VCaP (cell line): Measurements from ENCODE around the gene TGFBI.
A peak's percentile ranks its signal among the peaks of the same experiment; 100 is the strongest.

Experiments
- H3K27ac ChIP-seq: fragments of 450-650 bp; 2 replicates; pipeline ENCODE4 v1.5.1; 2017
- TF ChIP-seq, protein P1 (sequence below): fragments of 450-650 bp; conservative IDR thresholded peaks from 2 replicates; pipeline ENCODE4 v1.5.1; 2017; ENCODE audit warnings: mild to moderate bottlenecking, moderate library complexity

TGFBI gene

DNA sequence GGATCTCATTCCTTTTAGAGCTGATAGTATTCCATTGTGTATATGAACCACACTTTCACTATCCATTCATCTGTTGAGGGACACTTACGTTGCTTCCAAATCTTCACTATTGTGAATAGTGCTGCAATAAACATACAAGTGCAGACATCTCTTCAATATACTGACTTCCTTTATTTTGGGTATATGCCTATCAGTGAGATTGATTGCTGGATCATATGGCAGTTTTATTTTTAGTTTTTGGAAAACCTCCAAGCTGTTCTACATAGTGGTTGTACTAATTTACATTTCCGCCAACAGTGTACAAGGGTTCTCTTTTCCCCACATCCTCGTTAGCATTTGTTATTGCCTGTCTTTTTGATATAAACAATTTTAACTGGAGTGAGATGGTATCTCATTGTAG is 40.2 kb upstream of the TGFBI start:
- TF ChIP-seq, protein P1, sequence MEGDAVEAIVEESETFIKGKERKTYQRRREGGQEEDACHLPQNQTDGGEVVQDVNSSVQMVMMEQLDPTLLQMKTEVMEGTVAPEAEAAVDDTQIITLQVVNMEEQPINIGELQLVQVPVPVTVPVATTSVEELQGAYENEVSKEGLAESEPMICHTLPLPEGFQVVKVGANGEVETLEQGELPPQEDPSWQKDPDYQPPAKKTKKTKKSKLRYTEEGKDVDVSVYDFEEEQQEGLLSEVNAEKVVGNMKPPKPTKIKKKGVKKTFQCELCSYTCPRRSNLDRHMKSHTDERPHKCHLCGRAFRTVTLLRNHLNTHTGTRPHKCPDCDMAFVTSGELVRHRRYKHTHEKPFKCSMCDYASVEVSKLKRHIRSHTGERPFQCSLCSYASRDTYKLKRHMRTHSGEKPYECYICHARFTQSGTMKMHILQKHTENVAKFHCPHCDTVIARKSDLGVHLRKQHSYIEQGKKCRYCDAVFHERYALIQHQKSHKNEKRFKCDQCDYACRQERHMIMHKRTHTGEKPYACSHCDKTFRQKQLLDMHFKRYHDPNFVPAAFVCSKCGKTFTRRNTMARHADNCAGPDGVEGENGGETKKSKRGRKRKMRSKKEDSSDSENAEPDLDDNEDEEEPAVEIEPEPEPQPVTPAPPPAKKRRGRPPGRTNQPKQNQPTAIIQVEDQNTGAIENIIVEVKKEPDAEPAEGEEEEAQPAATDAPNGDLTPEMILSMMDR: no peak
- H3K27ac ChIP-seq: no peak overlapping the region

DNA sequence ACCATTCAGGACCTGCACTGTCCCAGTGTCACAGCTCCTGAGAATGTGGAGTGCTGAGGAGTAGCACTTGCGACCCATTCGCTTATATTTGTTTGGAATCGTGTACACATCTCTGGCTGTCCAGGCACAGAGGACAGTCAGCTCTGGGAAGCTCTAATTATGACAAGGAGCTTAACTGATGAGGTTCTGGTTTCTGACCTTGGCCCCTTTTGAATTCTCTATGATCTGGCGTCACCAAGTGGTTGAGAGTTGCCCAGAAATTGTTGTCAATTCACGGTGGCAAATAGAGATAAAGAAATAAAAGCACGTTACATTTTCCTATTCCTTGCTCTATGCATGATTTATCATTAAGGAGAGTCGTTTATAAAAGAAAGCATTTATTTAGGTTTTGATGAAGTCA is 39.1 kb upstream of the TGFBI start:
- TF ChIP-seq, protein P1: peak; percentile 27; the same call in 1 of the 2 replicates
- H3K27ac ChIP-seq: no peak overlapping the region

- TF ChIP-seq, protein P1: no peak
- no peak overlapping the region for H3K27ac ChIP-seq
These were observed 38.1 kb upstream of the TGFBI start for GRCh38 chr5:135990528-135991255.

- TF ChIP-seq, protein P1: no peak
- no peak overlapping the region for H3K27ac ChIP-seq
These were observed 37.4 kb upstream of the TGFBI start for GRCh38 chr5:135991429-135991828.

GRCh38 chr5:135993335-135993879 is 35.4 kb upstream of the TGFBI start:
- H3K27ac ChIP-seq: no peak overlapping the region
- TF ChIP-seq, protein P1: no peak

- no peak overlapping the region for H3K27ac ChIP-seq
These were observed 34.7 kb upstream of the TGFBI start for GRCh38 chr5:135993880-135994636.

DNA sequence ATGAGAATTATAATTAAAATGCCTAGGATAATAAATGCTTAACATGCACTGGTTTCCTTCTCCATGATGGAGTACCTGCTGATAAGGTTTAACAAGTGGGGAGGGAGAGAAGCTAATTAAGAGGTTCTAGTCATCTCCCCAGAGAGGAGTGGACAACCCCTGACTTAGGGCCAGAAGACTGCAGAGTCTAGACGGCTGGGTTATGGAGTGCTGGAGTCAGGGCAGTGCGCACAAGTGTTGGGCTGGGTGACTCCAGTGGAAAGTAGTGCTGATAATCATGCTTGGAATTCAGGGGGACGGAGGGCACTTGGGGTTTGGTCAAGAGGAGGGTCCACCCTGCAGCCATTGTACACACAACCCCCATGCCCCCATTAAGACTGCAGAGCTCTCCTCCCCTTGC is 32.8 kb upstream of the TGFBI start:
- H3K27ac ChIP-seq: no peak overlapping the region

More at GRCh38 chr5:135993880-135994636, 34.7 kb upstream of the TGFBI start:
- TF ChIP-seq, protein P1: no peak

More for the DNA sequence above, 32.8 kb upstream of the TGFBI start:
- TF ChIP-seq, protein P1: no peak
